Activated CD8-positive, alpha-beta T cell treated with anti-CD3 and anti-CD28 coated beads, Interleukin-2, amount 10 ng/mL, durations not matched to agents 7 days and 5 days (primary cell): Measurements from ENCODE around the gene CCM2L. TPM values are rescaled to one million over a fixed set of nuclear protein-coding genes. Genes with fewer than 3 reads are reported as not detected.
"Not testable (repeated sequence)": the region's sequence is repeated elsewhere in the genome, so short reads cannot be mapped to it uniquely, and the experiment has no call there.

Experiments
- ATAC-seq: fragments of 150-1000 bp; cut with Tn5 transposase; one replicate; pipeline ENCODE4 v1.10.0; 2021; ENCODE audit warnings: moderate library complexity
- CTCF ChIA-PET: fragments of 350-600 bp; sonication (Branson Sonifier 250); formaldehyde crosslinking; loops from one replicate; lab custom pipeline; 2021; ENCODE audit warnings: antibody characterized with exemption; lab: Charles Lee
- POLR2A ChIA-PET: fragments of 350-600 bp; sonication (Branson Sonifier 250); formaldehyde crosslinking; loops from one replicate; lab custom pipeline; 2021; ENCODE audit warnings: antibody characterized with exemption; lab: Charles Lee
- DNase-seq: peaks from one replicate; pipeline ENCODE4 v3.0.0-alpha.2; 2020
- H3K27ac Mint-ChIP-seq: one replicate; pipeline ENCODE4 v1.8.0; 2021; ENCODE audit warnings: mild to moderate bottlenecking, mixed read lengths
- H3K27me3 Mint-ChIP-seq: one replicate; pipeline ENCODE4 v1.8.0; 2021; ENCODE audit warnings: low read depth, mixed read lengths
- H3K36me3 Mint-ChIP-seq: one replicate; pipeline ENCODE4 v1.8.0; 2021; ENCODE audit warnings: low read depth, mixed read lengths
- H3K4me1 Mint-ChIP-seq: one replicate; pipeline ENCODE4 v1.8.0; 2021; ENCODE audit warnings: low read depth, mixed read lengths
- H3K4me3 Mint-ChIP-seq: one replicate; pipeline ENCODE4 v1.8.0; 2021; ENCODE audit warnings: mild to moderate bottlenecking, mixed read lengths
- H3K9me3 Mint-ChIP-seq: one replicate; pipeline ENCODE4 v1.8.0; 2022; ENCODE audit warnings: mixed read lengths; ENCODE audit not compliant: insufficient read depth
- total RNA-seq, 2 experiments: library from RNA; stranded (reverse); gene quantifications; one replicate each; pipeline ENCODE4 v1.2.3, GENCODE V29; 2021

The CCM2L gene
- total RNA-seq, 2 experiments from 2014 or later, result not detected

DNA sequence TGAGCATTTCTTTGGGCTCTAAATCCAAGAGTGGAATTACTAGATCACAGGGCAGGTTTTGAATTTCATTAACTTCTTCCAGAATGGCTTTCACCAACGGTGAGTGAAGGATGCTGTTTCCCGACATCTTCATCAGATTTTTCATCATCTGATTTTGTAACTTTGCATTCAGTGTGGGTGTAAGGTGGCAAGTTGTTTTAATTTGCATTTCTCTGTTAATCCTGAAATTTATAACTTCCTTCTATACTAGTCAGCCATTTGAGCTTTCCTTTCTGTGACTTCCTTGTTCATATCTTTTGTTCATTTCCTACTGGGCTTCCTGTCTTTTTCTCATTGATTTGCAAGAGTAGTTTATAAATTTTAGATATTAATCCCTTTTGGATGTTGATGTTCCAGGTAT, 23.1 kb downstream of the CCM2L start:
- CTCF ChIA-PET, result interaction anchor here (1.6 to 5.2 kb wide), 4 partner anchors 9 to 180 kb away, joined by 4 to 51 read pairs (median 30); no protein-coding TSS in a partner anchor
- POLR2A ChIA-PET, result no interaction called here
- Mint-ChIP-seq H3K27ac (no peak overlapping the region), H3K4me3 (no peak overlapping the region), H3K4me1 (peaks cover 2% of the 10 kb centered on the region), H3K27me3 (peaks cover 42% of the 10 kb centered on the region), H3K9me3 (no peaks in the 10 kb centered on the region), H3K36me3 (no peaks in the 10 kb centered on the region)
- ATAC-seq (no peak), DNase-seq (no peak)

DNA sequence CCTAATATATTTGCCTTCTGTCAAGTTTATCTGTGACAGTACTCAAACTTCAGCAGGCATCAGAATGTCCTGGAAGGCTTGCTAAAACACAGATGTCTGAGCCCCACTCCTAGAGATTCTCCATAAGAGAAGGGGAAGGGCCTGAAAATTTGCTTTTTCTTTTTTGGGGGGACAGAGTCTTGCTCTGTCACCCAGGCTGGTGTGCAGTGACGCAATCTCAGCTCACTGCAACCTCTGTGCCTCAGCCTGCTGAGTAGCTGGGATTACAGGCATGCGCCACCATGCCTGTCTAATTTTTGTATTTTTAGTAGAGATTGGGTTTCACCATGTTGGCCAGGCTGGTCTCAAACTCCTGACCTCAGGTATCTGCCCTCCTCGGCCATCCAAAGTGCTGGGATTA, 23.5 kb downstream of the CCM2L start:
- H3K36me3 Mint-ChIP-seq, H3K4me3 Mint-ChIP-seq, ATAC-seq, H3K27ac Mint-ChIP-seq, DNase-seq, H3K9me3 Mint-ChIP-seq, H3K4me1 Mint-ChIP-seq: not testable (repeated sequence)
- ChIA-PET CTCF (interaction anchor here (1.6 to 5.2 kb wide), 3 partner anchors 12 to 181 kb away, joined by 4 to 51 read pairs (median 34); no protein-coding TSS in a partner anchor), POLR2A (interaction anchor here (0.5 kb wide), 1 partner anchor 1583 kb away, joined by 3 read pairs; no protein-coding TSS in a partner anchor)
- H3K27me3 Mint-ChIP-seq, result peaks cover 39% of the 10 kb centered on the region

DNA sequence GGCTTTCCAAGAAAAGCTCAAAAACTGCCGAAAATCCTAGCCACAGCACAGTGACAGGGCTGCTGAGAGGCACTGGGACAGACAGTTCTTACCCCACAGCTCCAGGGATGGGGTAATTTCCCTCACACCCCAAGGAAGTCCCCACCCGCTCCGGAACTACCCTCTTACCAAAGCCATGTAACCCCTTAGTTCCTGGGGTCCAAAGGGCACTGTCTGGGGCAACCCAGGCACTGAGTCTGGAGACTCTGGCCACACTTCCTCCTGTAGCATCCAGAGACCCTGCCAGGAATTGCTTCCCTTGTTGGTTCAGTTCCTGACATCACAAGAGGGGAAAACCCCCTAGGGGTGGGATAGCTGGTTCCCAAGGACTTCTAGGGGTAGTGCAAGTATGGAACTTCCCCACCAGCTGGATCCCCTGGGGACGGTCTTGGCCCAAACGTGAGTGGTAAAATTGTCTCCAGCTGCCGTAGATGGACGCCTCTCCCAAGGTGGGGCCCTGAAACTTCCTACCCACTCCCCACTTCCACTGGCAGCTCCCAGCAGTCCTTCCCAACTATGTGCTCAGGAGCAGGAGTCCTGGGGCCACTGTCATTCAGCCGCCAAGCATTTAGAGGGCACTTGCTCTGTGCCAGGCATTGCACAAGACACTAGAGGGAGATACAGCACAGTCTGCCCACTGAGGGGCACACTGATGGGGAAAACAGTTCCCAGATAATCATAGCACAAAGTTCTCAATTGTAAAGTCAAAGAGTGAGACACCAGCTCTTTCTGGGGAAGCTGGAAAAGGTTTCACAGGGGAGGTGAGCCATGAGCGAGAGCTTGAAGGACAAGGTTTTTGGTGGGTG, 24.6 kb downstream of the CCM2L start:
- H3K27me3 Mint-ChIP-seq, result peaks cover 47% of the 10 kb centered on the region
- no peak overlapping the region for H3K27ac Mint-ChIP-seq
- no peaks in the 10 kb centered on the region for H3K36me3 Mint-ChIP-seq
- H3K9me3 Mint-ChIP-seq, result no peaks in the 10 kb centered on the region
- ChIA-PET POLR2A (no interaction called here), CTCF (interaction anchor here (0.8 to 1.8 kb wide), 3 partner anchors 56 to 212 kb away, joined by 4 to 6 read pairs (median 5); no protein-coding TSS in a partner anchor)
- DNase-seq, result no peak
- H3K4me1 Mint-ChIP-seq, result peaks cover 2% of the 10 kb centered on the region
- no peak for ATAC-seq
- H3K4me3 Mint-ChIP-seq, result no peak overlapping the region

DNA sequence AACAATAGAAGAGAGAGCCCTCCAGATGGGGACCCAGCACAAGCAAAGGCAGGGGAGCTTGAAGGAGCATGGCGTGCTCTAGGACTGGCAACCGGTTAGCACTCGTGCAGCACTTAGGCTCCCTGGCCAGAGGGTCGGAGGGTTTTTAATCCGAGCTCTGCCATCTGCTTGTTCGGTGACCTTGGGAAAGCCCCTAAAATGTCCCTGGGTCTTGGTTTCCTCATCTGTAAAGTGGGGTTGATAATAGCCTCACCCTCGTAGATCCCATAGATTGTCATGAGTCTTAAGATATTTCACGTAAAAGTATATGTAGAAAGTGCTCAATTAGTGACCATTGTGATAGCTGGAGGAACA, 25.2 kb downstream of the CCM2L start:
- Mint-ChIP-seq H3K27ac (no peak overlapping the region), H3K36me3 (no peaks in the 10 kb centered on the region), H3K27me3 (peaks cover 44% of the 10 kb centered on the region), H3K4me3 (no peak overlapping the region), H3K4me1 (peaks cover 2% of the 10 kb centered on the region), H3K9me3 (no peaks in the 10 kb centered on the region)
- DNase-seq, result no peak
- POLR2A ChIA-PET, result no interaction called here
- no peak for ATAC-seq
- CTCF ChIA-PET, result interaction anchor here (0.8 to 1.8 kb wide), 4 partner anchors 9 to 212 kb away, joined by 4 to 6 read pairs (median 4); no protein-coding TSS in a partner anchor

DNA sequence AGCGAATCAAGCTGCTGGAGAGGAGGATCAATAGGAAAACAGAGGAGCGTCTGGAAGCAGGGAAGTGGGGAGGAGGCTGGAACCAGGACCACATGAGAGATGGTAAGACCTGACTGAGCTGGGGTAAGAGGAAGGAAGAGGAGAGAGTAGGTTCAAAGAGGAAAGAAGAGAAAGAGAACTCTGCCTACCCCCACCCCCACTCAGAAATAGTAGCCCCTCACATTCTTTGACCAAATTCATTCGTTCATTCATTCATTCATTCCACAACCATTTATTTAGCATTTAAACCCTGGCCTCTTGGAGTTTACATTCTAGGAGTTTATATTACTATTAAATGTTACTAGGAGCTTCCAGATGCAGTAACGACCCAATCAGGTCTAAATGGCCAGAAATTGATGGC, 26.0 kb downstream of the CCM2L start:
- ATAC-seq, result no peak
- Mint-ChIP-seq H3K4me3 (no peak overlapping the region), H3K4me1 (peaks cover 2% of the 10 kb centered on the region), H3K27ac (no peak overlapping the region), H3K36me3 (no peaks in the 10 kb centered on the region), H3K9me3 (no peaks in the 10 kb centered on the region), H3K27me3 (peaks cover 49% of the 10 kb centered on the region)
- CTCF ChIA-PET, result interaction anchor here (0.8 to 1.4 kb wide), 3 partner anchors 10 to 213 kb away, joined by 3 to 6 read pairs (median 4); no protein-coding TSS in a partner anchor
- DNase-seq, result no peak
- POLR2A ChIA-PET, result no interaction called here

DNA sequence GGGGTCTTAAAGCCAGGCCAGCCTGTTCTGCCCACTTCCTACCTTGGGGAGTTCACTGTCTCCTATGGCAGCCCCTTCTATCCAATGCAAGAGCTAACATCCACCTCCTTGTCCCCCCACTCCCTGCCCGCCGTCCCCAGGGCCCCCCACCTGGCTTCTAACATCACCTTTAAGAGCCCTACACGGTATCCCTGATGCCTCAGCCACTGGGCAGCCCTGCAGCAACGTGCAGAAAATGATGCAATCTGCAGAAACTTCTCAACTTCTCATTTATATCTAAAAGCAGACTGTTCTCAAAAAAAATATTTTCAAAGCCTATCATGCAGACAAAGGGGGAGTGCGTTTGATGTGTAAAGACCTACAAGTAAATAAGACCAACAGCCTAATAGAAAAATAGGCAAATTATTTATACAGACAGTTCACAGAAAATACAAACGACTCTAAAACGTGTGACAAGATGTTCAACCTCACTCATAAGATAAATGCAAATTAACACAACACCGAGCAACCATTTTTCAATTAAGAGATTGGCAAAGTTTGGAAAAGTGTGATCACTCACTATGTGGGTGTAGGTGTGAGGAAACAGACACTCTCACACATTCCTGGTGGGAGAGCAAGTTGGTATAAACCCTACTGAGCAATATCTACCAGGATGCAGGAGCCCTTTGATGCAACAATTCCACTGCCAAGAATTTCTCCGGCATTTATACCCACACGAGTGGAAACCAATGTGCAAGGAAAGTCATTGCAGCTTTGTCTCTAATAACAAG, 26.7 kb downstream of the CCM2L start:
- Mint-ChIP-seq H3K27ac (no peak overlapping the region), H3K36me3 (no peaks in the 10 kb centered on the region), H3K4me3 (no peak overlapping the region), H3K9me3 (no peaks in the 10 kb centered on the region), H3K4me1 (no peaks in the 10 kb centered on the region), H3K27me3 (peaks cover 51% of the 10 kb centered on the region)
- ATAC-seq (no peak), DNase-seq (no peak)
- POLR2A ChIA-PET, result no interaction called here
- CTCF ChIA-PET, result no interaction called here

DNA sequence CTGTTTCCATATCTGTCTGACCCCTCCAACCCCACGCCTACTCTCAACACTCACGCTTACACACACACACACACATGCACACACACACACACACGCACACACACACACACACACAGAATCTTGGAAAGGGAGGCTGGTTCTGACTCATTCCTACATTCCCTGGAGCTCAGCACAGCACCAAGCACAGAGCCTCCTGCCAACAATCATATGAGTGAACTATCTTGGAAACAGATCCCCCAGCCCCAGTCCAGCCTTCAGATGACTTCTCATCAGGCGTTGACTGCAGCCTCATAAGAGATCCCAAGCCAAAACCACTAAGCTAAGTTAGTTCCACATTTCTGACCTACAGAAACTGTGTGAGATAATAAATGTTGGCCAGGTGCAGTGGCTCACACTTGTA, 27.7 kb downstream of the CCM2L start:
- Mint-ChIP-seq H3K36me3 (no peaks in the 10 kb centered on the region), H3K9me3 (no peaks in the 10 kb centered on the region), H3K4me1 (no peaks in the 10 kb centered on the region), H3K4me3 (no peak overlapping the region), H3K27me3 (peaks cover 49% of the 10 kb centered on the region), H3K27ac (no peak overlapping the region)
- ATAC-seq (no peak), DNase-seq (no peak)
- POLR2A ChIA-PET, result interaction anchor here (0.6 kb wide), 1 partner anchor 38 kb away, joined by 4 read pairs; no protein-coding TSS in a partner anchor
- CTCF ChIA-PET, result no interaction called here

DNA sequence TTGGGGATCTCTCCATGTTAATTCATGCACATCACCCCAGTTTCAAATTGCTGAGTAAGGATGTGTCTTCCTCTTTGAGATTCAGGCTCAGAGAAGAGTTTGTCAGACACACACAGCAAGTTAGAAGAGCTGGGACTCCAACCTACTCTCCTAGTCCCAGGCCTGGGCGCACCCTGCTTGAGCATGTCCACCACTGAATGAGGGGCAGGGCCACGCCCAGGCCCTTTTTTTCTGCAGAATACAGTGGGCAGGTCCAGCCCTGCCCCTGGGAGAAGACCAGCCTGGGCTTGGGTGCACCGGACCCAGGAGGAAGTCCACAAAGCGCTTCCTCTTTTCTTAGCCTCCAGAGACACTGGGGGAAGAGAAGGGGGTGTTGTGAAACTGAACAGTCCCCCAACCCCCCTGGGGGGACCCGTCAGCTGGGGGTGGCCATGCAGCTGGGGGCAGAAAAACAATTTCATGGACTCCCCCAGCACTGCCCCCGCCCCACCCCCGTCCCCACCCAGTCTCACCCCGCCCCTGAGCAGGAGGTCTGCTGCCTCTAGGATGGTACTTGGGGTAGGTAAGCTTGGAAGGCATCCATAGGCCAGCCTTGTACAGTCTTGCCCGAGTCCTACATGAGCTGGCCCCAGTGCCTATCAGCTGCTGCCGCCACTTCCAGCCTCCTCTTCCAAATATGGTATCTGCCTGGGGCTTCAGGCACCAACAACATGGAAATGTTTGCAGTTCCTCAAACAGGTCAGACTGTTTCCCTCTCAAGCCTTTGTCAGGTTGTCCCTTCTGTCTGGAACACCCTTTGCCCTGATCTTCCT, 30.1 kb downstream of the CCM2L start:
- Mint-ChIP-seq H3K4me1 (no peaks in the 10 kb centered on the region), H3K9me3 (no peaks in the 10 kb centered on the region), H3K27me3 (peaks cover 51% of the 10 kb centered on the region), H3K27ac (no peak overlapping the region), H3K36me3 (no peaks in the 10 kb centered on the region), H3K4me3 (no peak overlapping the region)
- ChIA-PET POLR2A (no interaction called here), CTCF (interaction anchor here (4.7 kb wide), 1 partner anchor 8 kb away, joined by 27 read pairs; no protein-coding TSS in a partner anchor)
- ATAC-seq (no peak), DNase-seq (no peak)

DNA sequence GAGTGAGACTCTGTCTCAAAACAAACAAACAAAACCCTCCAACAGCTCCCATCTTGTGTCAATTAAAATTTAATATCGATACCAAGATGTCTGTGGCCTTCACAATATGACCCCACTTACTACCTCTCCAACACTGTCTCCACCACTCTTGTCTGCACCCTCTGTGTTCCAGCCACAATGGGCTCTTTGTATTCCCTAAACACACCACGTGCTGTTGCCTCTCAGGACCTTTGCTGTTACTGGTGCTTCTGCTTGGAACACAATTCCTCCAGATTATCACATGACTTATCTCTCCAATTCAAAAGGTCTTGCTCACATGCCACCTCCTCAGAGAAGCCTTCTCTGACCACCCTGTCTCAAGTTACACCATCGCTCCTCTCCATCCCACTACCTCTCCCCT, 35.8 kb downstream of the CCM2L start:
- Mint-ChIP-seq H3K9me3 (no peaks in the 10 kb centered on the region), H3K27ac (no peak overlapping the region), H3K4me3 (no peak overlapping the region), H3K36me3 (no peaks in the 10 kb centered on the region), H3K27me3 (peaks cover 54% of the 10 kb centered on the region), H3K4me1 (peaks cover 4% of the 10 kb centered on the region)
- ChIA-PET POLR2A (no interaction called here), CTCF (no interaction called here)
- ATAC-seq (no peak), DNase-seq (no peak)

DNA sequence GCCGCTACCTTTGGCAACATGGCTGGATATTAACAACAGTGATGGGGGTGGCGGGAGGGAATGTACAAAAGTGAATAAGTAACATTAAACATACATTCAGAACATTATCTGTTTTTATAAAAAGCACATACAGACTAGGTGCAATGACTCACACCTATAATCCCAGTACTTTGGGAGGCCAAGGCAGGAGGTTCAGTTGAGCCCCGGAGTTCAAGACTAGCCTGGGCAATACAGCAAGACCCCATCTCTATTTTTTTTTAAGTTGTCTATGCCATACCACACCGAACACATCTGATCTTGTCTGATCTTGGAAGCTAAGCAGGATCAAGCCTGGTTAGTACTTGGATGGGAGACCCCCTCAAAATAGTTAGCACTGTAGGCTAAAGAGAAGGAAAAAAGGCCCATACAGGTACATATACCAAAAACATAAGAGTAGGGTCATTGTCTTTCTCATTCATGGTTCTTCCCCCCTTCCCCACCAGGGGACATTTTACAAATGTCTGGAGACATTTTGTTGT, 40.1 kb downstream of the CCM2L start:
- CTCF ChIA-PET, result no interaction called here
- H3K4me3 Mint-ChIP-seq, result no peak overlapping the region
- H3K36me3 Mint-ChIP-seq, result no peaks in the 10 kb centered on the region
- no peak overlapping the region for H3K27ac Mint-ChIP-seq
- POLR2A ChIA-PET, result no interaction called here
- ATAC-seq (no peak), DNase-seq (no peak)
- peaks cover 19% of the 10 kb centered on the region for H3K4me1 Mint-ChIP-seq
- H3K27me3 Mint-ChIP-seq, result peaks cover 49% of the 10 kb centered on the region
- no peaks in the 10 kb centered on the region for H3K9me3 Mint-ChIP-seq
